HEK293 (cell line): Measurements from ENCODE around the gene MOG.

Experiments used
- BCL11A ChIP-seq: fragments of 450-650 bp; formaldehyde crosslinking; IDR thresholded peaks from 2 replicates; pipeline ENCODE4 v1.5.1; 2016; ENCODE audit warnings: low read depth, missing biosample characterization, missing genetic modification characterization
- BCL11B ChIP-seq: fragments of 450-650 bp; formaldehyde crosslinking; IDR thresholded peaks from 2 replicates; pipeline ENCODE4 v1.5.1; 2016; ENCODE audit warnings: low read depth, missing biosample characterization, missing genetic modification characterization
- HIC1 ChIP-seq: fragments of 450-650 bp; formaldehyde crosslinking; IDR thresholded peaks from 2 replicates; pipeline ENCODE4 v1.5.1; 2016; ENCODE audit warnings: missing biosample characterization, missing genetic modification characterization
- SETDB1 ChIP-seq: IDR thresholded peaks from one replicate; pipeline ENCODE4 v1.6.1; 2017; ENCODE audit warnings: mild to moderate bottlenecking, low read length, moderate library complexity, mixed read lengths; ENCODE audit not compliant: insufficient read length
- SP3 ChIP-seq: fragments of 450-650 bp; formaldehyde crosslinking; IDR thresholded peaks from 2 replicates; pipeline ENCODE4 v1.5.1; 2016; ENCODE audit warnings: missing biosample characterization, missing genetic modification characterization
- TCF7L2 ChIP-seq: IDR thresholded peaks from 2 replicates; pipeline ENCODE4 v1.6.1; 2011; ENCODE audit warnings: low read depth, mild to moderate bottlenecking, inconsistent platforms, low read length, moderate library complexity, borderline replicate concordance
- YY1 ChIP-seq: fragments of 450-650 bp; formaldehyde crosslinking; IDR thresholded peaks from 2 replicates; pipeline ENCODE4 v1.5.1; 2018; ENCODE audit warnings: missing biosample characterization, missing genetic modification characterization
- ZBTB26 ChIP-seq: fragments of 450-650 bp; formaldehyde crosslinking; optimal IDR thresholded peaks from 2 replicates; pipeline ENCODE3; 2016; ENCODE audit warnings: missing biosample characterization, mild to moderate bottlenecking, missing genetic modification characterization
- ZBTB48 ChIP-seq: fragments of 450-650 bp; formaldehyde crosslinking; IDR thresholded peaks from 2 replicates; pipeline ENCODE4 v1.5.1; 2016; ENCODE audit warnings: missing biosample characterization, missing genetic modification characterization
- ZNF132 ChIP-seq: fragments of 450-650 bp; formaldehyde crosslinking; IDR thresholded peaks from 2 replicates; pipeline ENCODE4 v1.5.1; 2017; ENCODE audit warnings: missing biosample characterization, missing genetic modification characterization, borderline replicate concordance
- ZNF133 ChIP-seq: fragments of 450-650 bp; formaldehyde crosslinking; IDR thresholded peaks from 2 replicates; pipeline ENCODE4 v1.5.1; 2016; ENCODE audit warnings: missing biosample characterization, missing genetic modification characterization
- ZNF140 ChIP-seq: fragments of 450-650 bp; formaldehyde crosslinking; IDR thresholded peaks from 2 replicates; pipeline ENCODE4 v1.5.1; 2016; ENCODE audit warnings: missing biosample characterization, missing genetic modification characterization
- ZNF184 ChIP-seq: fragments of 450-650 bp; IDR thresholded peaks from 2 replicates; pipeline ENCODE4 v1.5.1; 2018; ENCODE audit warnings: missing biosample characterization, mild to moderate bottlenecking, missing genetic modification characterization
- ZNF23 ChIP-seq: fragments of 450-650 bp; formaldehyde crosslinking; IDR thresholded peaks from 2 replicates; pipeline ENCODE4 v1.5.1; 2016; ENCODE audit warnings: missing biosample characterization, missing genetic modification characterization, borderline replicate concordance
- ZNF26 ChIP-seq: fragments of 450-650 bp; formaldehyde crosslinking; IDR thresholded peaks from 2 replicates; pipeline ENCODE4 v1.5.1; 2016; ENCODE audit warnings: missing biosample characterization, missing genetic modification characterization
- ZNF391 ChIP-seq: fragments of 450-650 bp; formaldehyde crosslinking; IDR thresholded peaks from 2 replicates; pipeline ENCODE4 v1.5.1; 2016; ENCODE audit warnings: low read depth, missing biosample characterization, missing genetic modification characterization, borderline replicate concordance
- ZNF513 ChIP-seq: fragments of 450-650 bp; IDR thresholded peaks from 2 replicates; pipeline ENCODE4 v1.5.1; 2018; ENCODE audit warnings: missing biosample characterization, missing genetic modification characterization
- ZNF654 ChIP-seq: fragments of 450-650 bp; formaldehyde crosslinking; IDR thresholded peaks from 2 replicates; pipeline ENCODE4 v1.5.1; 2016; ENCODE audit warnings: low read depth, missing biosample characterization, missing genetic modification characterization
- ZNF704 ChIP-seq: fragments of 450-650 bp; formaldehyde crosslinking; IDR thresholded peaks from 2 replicates; pipeline ENCODE4 v1.5.1; 2016; ENCODE audit warnings: missing biosample characterization, missing genetic modification characterization
- ZNF707 ChIP-seq: fragments of 450-650 bp; formaldehyde crosslinking; IDR thresholded peaks from 2 replicates; pipeline ENCODE4 v1.5.1; 2016; ENCODE audit warnings: missing biosample characterization, missing genetic modification characterization
- ZNF792 ChIP-seq: fragments of 450-650 bp; formaldehyde crosslinking; IDR thresholded peaks from 2 replicates; pipeline ENCODE4 v1.5.1; 2016; ENCODE audit warnings: missing biosample characterization, missing genetic modification characterization
- ZNF843 ChIP-seq: fragments of 450-650 bp; formaldehyde crosslinking; IDR thresholded peaks from 2 replicates; pipeline ENCODE4 v1.5.1; 2016; ENCODE audit warnings: missing biosample characterization, missing genetic modification characterization
- ZSCAN23 ChIP-seq: fragments of 450-650 bp; formaldehyde crosslinking; IDR thresholded peaks from 2 replicates; pipeline ENCODE4 v1.5.1; 2016; ENCODE audit warnings: missing biosample characterization, missing genetic modification characterization
- ZSCAN4 ChIP-seq: fragments of 450-650 bp; formaldehyde crosslinking; IDR thresholded peaks from 2 replicates; pipeline ENCODE4 v1.5.1; 2017; ENCODE audit warnings: missing biosample characterization, missing genetic modification characterization

Gene MOG

GRCh38 chr6:29649701-29650673 is 6.9 kb upstream of the MOG start (continued):
- no peak for TF ChIP-seq ZNF513 (tag by site-specific recombination)
- TF ChIP-seq ZNF654: peak; percentile 55
- no peak for TF ChIP-seq ZNF26 (tag by site-specific recombination)
- no peak for TF ChIP-seq ZSCAN23 (tag by site-specific recombination)
- TF ChIP-seq ZNF391 (tag by site-specific recombination): no peak
- TF ChIP-seq ZNF792 (tag by site-specific recombination): no peak
- TF ChIP-seq ZNF140 (tag by site-specific recombination): no peak
- TF ChIP-seq ZBTB48: peak; percentile 56; the same call in 1 of the 2 replicates
- TF ChIP-seq HIC1: no peak; the same call in 1 of the 2 replicates
- TF ChIP-seq YY1: peak; percentile 87
- no peak for TF ChIP-seq ZSCAN4 (tag by site-specific recombination)
- TF ChIP-seq ZNF132: no peak
- TF ChIP-seq ZNF704 (tag by site-specific recombination): no peak
- no peak for TF ChIP-seq BCL11A
- TF ChIP-seq ZNF843 (tag by site-specific recombination): no peak
- no peak for TF ChIP-seq ZNF23 (tag by site-specific recombination)
- peak; percentile 54 for TF ChIP-seq ZBTB26 (tag by site-specific recombination)
- no peak for TF ChIP-seq ZNF133 (tag by site-specific recombination)
- no peak for TF ChIP-seq SETDB1
- TF ChIP-seq ZNF707: no peak
- TF ChIP-seq TCF7L2: no peak
- no peak for TF ChIP-seq ZNF184 (tag by site-specific recombination)
- TF ChIP-seq BCL11B: no peak
- peak; percentile 73 for TF ChIP-seq SP3 (tag by site-specific recombination)
- TF ChIP-seq, all 188 proteins: peak for 43
